Putamen (tissue), 1 donor: ENCODE data around the gene CD48.
A peak's percentile ranks its signal among the peaks of the same experiment; 100 is the strongest.
"Not testable (repeated sequence)": the region's sequence is repeated elsewhere in the genome, so short reads cannot be mapped to it uniquely, and the experiment has no call there.

Source experiments
- DNase-seq: peaks from one replicate; pipeline ENCODE4 v3.0.0-alpha.2; 2016; ENCODE audit warnings: low spot score

CD48 gene

DNA sequence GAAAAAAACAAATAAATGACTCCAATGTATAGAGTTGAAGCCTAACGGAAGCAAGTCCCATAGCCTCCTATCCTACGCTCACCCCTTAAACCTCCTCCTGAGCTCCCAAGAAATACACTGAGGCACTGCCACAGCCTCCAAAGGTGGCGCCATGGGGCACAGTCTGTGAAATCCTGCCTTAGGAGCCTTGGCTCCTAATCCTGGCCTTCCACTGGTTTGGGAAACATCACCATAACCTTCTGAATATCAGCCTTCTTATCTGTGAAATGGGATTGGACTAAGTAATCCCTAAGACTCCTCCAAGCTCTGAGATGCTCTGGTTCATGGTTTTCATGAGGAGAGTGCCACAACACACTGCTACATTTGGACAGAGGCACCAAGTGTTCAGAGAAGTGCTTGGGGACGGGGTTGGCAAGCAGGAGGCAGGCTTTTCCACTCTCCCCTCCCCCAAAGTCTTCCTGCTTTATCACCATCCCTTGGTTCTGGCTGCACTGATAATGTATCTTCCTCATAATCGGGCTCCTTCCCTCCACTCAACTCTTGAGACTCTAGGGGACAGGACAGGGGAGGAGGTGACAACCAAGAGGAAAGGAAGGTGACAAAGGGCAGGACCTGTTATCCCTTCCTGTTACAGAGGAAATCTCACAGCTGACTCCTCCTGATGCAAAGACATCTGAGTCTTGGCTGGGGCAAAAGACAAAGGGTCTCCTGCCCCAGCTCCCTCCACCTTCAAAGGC is 30.2 kb upstream of the CD48 start:
- no peak for DNase-seq

DNA sequence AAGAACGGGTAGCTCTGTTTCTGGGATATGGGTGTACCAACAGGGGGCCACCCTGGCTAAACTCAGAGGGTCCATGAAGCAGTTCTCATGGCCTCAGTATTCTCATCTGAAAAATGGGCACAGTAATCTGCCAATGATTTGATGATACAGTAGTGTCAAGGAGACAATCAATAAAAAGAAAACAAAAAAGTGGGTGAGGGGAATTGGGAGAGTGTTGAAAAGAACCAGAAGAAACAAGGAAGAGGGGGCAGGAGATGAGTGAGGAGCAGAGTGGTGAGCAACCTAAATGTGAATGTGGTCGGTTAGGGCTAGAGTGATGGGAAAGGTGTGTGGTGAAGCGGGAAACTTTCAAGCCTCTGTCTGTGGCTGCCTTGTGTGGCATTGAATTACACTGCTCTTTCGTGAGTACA is 29.5 kb upstream of the CD48 start:
- no peak for DNase-seq

DNA sequence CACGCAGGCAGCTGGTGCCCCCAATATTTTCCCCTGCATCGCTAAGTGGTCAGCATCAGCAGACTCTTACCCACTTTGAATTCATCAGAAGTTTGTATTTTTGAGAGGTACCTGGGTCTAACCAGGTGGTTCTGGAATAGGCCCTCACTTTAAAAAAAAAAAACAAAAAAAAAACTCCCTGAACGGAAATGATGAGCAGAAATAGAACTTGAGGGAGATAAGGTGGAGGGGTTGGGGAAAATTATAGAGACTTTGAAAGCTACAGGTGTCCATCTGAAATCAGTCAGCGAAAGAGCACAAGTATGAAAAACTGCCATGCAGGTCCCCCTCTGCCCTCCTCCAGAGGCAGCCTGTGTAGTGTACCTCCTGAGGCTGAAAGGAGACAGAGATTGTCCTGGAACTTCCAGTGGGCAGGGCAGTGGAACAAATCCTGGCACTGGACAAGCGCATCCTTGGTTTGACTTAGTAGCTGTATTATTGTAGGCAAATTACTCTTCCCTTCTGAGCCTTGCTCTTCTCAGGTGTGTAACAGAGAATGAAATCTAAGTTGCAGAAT is 28.6 kb upstream of the CD48 start:
- no peak for DNase-seq

DNA sequence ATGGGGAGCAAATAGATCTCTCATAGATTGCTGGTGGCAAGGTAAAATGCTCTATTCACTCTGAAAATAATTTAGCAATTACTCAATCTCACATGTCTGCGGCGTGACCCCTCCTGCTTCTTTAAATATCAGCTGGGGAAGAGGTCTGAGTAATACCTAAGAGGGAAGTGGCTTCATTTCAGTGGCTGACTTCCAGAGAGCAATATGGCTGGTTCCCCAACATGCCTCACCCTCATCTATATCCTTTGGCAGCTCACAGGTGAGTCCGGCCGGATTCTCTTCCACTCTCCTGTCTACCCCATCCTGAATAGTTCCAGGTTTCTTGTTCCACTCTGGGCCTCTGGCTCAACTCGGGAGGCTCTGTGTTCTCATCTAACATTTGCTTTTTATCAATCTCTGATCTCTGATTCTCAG is 27.5 kb upstream of the CD48 start, which contains the start of gene SLAMF7:
SLAMF7 (plus strand) TSS at position 150 of the 414 bp plus-strand sequence; CDS start at position 205, 55 bp downstream.
- DNase-seq: no peak

DNA sequence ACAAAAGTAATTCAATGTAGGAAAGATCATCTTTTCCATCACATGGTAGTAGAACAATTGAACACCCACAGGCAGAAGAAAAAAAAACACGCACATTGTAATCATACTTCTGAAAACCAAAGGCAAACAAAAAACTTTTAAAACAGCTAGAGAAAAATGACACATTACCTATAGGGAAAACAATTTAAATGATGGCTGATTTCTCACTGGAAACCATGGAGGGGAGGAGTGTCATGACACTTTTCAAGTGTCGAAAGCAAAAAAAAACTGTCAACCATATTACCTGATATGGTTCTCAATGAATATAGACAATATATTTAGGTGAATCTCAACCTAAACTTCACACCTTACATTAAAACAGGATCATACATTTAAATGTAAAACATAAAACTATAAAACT is 26.6 kb upstream of the CD48 start:
- DNase-seq: no peak

DNA sequence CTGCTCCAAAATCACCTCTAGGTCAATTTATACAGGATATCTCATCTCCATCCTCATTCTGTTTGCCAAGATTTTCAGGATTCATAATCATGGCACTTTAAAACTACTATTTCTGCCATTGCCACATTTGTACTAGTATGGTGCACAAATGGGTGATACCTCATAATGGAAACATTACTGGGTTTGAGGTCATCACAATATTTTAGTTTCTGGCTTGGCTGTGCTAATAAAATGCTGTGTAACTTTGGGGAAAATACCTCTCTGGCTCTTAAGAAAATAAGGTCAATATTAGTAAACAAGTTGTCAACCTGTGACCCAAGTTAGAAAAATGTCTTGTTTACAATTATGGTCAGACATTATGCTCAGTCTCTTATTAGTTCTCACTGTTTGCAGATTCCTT is 22.7 kb upstream of the CD48 start:
- DNase-seq: no peak

DNA sequence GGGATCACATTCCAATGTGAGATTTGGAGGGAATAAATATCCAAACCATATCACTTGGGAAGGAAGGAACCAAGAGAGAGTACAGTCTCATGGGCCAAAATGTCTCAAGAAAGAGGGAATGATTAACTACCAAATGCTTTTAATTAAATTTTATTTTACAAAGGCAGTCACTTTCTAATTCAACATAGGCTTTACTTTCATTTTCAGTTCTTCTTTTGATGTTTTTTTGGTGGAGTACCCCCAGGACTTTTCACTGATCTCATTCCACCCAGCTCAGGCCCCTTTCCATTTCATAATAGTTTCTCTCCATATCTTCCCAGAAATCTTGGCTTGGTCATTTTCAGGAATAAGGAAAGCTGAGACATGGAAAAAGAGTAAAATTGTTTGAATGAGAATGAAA is 22.3 kb upstream of the CD48 start:
- DNase-seq: no peak

DNA sequence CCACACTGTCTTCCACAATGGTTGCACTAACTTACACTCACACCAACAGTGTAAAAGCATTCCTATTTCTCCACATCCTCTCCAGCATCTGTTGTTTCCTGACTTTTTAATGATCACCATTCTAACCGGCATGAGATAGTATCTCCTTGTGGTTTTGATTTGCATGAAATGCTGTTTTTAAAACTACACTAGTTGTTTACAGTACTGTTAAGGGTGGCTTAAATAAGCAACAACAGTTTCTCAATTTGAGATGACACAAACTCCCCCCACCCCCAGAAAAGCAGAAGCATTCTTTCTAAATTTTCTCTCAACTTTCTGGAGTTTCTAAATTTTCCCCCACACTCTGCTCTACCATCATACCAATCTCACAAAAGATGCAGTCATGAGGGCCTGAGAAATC is 20.4 kb upstream of the CD48 start:
- DNase-seq: no peak

DNA sequence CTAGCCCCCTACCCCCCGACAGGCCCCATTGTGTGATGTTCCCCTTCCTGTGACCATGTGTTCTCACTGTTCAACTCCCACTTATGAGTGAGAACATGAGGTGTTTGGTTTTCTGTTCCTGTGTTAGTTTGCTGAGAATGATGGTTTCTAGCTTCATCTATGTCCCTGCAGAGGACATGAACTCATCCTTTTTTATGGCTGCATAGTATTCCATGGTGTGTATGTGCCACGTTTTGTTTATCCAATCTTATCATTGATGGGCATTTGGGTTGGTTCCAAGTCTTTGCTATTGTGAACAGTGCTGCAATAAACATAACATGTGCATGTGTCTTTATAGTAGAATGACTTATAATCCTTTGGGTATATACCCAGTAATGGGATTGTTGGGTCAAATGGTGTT is 19.9 kb upstream of the CD48 start:
- DNase-seq: not testable (repeated sequence)

DNA sequence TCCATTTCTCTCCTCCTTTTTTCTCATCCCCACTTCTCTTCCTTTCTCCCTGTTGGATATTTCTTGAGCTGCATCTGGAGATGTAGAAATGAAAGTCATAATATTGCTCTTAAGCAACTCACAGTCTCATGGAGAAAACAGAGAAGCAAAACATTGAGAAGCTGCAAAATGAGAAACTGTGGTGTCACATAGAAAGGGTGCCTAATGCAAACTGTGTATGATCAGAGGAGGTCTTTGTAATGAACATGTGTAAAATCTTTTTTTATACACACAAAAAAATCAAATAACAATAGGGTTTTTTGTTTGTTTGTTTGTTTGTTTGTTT is 15.7 kb upstream of the CD48 start:
- no peak for DNase-seq

DNA sequence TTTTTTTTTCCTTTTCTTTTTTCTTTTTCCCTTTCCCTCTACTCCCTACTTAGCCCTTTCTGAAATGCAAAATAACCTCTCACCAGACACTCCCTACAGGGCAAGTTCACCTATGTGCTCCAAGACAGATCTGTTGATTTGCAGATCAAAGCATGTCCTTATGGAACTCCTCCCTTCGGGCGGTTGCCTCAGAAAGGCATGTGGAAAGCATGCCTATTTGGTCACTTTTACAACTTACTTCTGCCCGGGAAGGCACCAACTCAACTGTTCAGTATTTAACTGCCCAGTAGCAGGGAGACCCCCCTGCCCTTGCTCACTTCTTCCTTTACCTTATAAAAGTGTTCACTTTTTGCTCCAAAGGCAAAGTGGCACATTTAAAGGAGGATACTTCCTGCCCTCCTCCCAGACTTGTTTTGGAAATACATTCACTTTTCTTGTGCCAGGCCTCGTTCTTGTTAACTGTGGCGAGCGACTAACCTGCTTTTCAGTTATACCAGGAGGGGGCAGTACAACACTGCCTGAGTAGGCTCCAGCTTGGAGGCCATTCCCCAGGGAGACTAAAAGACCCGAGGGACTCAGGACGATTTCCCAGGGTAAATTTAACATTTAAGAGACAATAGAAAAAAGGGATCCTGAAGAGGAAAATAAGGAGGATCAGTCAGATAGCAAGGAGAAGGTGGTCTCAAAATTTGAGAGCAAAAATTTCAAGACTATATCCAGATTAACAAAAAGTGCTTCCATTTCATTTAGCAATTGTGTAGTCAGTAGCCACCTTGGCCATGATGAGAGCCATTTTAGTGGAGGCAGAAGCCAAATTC is 15.1 kb upstream of the CD48 start:
- peak; percentile 61 for DNase-seq

DNA sequence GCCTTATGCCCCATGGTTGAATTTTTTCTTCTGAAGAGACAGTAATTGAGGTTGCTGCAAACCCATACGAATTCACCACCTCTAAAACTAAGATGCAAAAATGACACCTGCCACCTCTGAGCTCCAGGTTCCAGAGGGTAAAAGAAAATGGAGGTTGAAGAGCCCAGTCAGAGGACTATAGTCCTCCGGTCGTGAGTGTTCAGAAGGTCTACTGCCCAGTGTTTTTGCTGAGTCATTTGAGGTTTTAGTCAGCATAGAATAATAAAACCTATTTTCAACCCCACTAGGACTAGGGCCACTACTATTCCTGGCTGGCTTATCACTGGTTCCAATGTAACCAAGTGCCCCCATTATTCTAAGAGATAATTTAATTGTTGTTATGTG is 14.5 kb upstream of the CD48 start:
- no peak for DNase-seq

DNA sequence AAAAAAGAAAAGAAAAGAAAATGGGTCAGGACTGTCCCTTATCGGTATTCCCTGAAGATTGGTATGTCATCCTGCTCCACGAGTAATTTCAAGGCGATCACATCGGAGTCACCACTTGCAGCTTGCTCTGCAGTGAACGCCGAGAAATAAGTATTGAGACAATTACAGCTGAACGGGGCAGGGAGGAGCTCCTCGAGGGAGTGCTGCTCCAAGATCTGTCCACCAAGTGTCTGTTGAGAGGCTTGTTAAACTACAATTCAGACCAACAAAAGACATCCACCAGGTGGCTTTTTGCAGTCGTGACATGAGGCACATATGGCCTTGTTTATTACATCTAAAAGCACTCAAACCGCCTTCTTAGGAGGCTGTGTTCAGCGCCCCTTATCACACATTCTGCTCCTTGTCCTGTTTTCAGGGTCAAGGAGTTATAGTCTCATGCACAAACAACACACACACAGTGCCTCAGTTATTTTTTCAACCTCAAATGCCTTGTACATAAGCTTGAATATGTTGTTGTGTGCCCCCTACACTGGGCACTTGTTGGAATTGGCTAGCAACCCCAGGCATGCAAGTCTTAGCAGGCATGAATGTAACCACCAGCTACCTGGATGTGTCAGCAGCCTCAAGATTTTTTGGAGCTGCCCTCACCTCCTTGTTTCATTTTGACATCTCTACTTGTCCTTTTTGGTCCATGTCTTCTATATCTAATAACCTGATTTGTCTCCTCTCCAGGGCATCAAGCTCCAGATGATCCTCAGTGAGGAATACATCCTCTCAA is 13.0 kb upstream of the CD48 start:
- DNase-seq: no peak

DNA sequence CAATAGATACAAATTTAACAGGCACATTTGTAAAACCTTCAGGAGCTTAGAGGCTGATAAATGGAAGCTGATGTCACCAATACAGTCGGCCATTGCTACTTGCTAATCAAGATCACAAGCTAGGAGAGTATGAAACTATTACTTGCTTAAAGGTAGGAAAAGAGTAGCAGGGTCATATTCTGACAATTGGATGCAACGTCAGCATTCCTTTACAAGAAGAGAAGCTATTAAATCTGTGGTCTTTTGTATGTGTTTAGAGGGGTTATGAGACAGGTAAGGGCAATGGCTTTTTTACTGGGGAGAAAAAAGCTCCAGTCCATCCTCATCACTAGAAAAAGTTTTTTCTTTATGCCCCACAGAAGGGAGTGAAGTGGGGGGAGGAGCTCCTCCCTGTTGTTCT is 11.7 kb upstream of the CD48 start:
- DNase-seq: no peak

DNA sequence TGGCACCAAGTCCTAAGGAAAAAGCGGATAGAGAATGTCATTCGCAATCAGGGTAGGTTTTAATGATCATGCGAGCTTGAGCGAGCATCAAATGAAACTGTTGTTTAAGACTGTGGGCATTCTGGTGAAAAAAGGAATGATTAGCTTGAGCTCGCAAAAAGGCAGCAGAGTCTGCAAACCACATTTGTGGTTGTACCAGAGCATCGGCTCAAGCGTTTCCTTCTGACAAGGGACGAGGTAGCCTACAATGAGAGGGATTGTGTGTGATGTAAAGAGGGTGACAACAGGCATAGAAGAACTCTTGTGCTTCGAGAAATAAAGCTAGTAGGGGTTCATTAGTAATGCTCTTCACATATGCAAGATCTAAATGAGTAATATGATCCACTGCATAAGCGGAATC is 11.1 kb upstream of the CD48 start:
- DNase-seq: no peak

DNA sequence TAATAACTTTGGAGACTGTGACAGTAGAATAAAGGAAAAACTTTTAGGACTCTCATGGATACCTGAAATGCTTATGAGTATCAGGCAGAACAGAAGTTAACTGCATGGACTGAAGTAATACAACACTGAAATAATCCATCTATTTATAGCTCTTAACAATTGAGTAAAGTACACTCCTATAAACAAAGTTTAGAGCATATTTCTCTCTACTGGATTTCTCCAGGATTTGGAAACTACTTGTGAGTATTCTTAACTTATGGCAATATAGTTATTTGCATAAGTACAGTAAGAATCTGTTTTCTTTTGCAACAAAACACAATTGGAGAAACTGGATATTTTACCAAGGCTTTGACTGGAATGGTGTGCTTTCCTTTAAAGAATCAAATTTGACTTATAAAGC is 9.9 kb upstream of the CD48 start:
- DNase-seq: no peak

DNA sequence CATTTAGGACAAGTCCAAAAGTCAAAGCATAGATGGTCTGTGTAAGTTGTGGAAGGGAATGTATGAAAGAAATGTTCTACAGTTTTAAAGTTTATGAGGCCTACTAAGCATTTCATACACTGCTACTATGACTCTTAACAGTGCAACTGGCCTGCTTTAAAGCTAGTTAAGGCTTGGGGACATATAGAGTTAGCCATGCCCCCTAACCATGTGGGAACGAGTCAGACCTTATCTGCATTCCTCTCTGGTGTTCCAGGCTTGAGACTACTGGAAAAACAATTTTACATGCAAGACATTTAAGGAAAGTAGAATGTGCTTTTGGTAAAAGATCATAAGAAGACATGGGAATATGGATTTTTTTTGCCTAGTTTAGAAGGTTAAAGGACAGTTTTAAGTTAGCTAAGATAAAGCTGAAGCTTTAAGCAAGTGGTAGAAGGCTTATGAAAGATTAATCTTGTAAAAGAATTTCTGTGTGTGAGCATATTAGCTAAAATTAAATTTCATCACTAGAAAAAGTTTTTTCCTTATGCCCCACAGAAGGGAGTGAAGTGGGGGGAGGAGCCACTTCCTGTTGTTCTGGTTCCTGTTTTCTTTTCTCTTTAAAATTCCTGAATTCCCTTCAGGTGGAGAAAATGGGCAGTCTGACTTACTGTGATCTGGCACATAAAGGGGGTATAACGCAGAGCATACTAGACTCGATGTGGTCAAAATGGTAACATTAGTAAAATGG is 8.9 kb upstream of the CD48 start:
- no peak for DNase-seq

DNA sequence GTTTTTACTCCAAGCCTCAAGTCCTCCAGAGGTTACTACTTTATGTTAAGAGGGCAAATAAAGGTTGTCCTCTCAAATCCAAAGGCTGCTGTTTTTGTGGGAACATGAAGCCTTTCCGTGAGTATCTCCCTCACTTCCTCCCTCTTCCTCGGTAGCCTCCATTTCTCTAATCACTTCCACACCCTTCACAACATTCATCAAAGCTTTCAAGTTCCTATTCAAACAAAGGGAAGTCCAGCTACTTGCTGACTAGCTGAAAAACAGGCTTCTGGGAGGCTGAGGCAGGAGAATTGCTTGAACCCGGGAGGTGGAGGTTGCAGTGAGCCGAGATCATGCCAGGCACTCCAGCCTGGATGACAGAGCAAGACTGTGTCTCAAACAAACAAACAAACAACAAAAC is 6.6 kb upstream of the CD48 start:
- no peak for DNase-seq

DNA sequence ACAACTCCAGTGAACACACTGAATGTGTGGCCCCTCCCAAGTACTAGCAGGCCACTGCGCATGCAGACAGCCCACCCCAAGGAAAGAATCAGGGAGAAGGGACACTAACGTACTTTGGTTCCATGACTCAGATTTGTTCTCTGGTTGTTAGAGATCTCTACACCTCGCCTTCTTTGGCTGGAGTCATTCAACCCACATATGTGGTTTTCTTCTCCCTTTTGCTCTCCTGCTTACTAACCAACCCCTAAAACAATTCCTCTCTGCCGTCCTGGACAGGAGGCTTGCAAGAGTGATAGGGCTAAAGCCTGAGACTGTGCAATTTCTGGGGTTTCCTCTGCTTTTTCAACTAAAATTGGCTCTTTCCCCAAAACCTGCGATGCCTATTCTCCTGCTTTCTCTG is 5.7 kb upstream of the CD48 start:
- no peak for DNase-seq

DNA sequence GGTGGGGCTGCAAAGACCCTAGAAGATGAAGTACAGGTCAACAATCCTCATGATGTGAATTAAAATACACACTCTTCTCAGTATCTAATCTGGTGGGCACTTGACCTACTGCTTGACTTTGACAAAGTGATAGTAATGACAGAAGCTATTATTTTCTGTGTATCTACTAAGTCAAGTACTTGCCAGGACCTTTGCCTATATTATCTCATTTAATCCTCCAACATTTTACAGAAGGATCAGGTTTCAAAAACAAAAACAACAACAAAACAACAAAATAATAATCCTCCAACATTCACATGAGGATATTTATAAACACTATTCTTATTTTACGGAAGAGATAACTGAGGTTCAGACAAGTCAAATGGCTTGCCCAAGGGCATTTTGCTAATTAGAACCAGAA is 4.4 kb upstream of the CD48 start:
- DNase-seq: no peak

DNA sequence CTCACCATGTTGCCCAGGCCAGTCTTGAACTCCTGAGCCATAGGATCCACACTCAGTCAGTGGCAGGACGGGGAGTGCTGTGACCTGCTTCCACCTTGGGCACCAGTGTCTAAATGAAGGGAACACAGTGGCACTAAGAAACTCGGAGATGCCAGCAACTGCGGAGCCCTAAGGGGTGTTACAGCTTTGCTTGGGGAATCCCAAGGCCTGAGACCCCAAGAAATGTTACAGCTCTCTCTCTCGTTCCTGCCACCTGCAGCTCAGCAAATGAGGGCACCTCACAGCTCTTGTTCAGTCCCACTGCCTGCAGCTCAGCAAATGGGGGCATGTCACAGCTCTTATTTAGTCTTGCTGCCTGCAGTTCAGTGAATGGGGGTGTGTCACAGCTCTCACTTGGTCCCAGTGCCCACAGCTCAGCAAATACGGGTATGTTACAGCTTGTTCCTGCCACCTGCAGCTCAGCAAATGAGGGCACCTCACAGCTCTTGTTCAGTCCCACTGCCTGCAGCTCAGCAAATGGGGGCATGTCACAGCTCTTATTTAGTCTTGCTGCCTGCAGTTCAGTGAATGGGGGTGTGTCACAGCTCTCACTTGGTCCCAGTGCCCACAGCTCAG is 2.5 kb upstream of the CD48 start:
- DNase-seq: not testable (repeated sequence)

DNA sequence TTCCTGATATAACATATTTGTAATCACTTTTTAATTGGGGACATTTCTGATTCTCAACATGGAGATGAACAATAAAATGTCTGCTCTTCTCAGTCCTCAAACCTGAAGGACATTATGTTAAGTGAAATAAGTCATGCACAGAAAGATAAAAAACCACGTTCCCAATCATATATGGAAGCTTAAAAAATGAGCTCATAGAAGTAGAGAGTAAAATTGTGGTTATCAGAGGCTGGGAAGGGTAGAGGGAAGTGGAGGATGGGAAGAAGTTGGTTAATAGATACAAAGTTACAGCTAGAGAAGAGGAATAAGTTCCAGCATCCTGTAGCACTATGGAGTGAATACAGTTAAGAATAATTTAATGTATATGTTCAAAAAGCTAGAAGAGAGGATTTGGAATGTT is 1.5 kb upstream of the CD48 start:
- DNase-seq: no peak
